Measurements from ENCODE around the gene TMEM89.

- no peak for TF ChIP-seq ZNF777 (CRISPR knock-in tag; IDR thresholded peaks at IDR 0.05)
- TF ChIP-seq CHD4 (IDR thresholded peaks at IDR 0.05; ENCODE audit: borderline replicate concordance, low read length), result no peak
- no peak for TF ChIP-seq STAT6 (CRISPR knock-in tag; IDR thresholded peaks at IDR 0.05; ENCODE audit: borderline replicate concordance)
- TF ChIP-seq FOXA1 (IDR thresholded peaks at IDR 0.05), result no peak
- peak; percentile 68 for TF ChIP-seq FOXA1 (CRISPR knock-in tag; IDR thresholded peaks at IDR 0.05)
Measured at GRCh38 chr3:48571938-48572337, 49.6 kb downstream of the TMEM89 start.
